Neural crest cell (in vitro differentiated cells): Measurements from ENCODE around the gene SPAG5. TPM values are rescaled to one million over a fixed set of nuclear protein-coding genes. Genes with fewer than 3 reads are reported as not detected.

Source experiments
- DNase-seq: peaks from one replicate; pipeline ENCODE4 v3.0.0; 2021; ENCODE audit warnings: low read depth, mixed read lengths, low spot score
- H3K27ac Mint-ChIP-seq: one replicate; pipeline ENCODE4 v1.8.0; 2021; ENCODE audit warnings: mild to moderate bottlenecking, mixed read lengths; ENCODE audit not compliant: unreplicated experiment
- H3K27me3 Mint-ChIP-seq: 2 replicates; pipeline ENCODE4 v1.8.0; 2021; ENCODE audit warnings: low read depth, mild to moderate bottlenecking, mixed read lengths
- H3K36me3 Mint-ChIP-seq: 2 replicates; pipeline ENCODE4 v1.8.0; 2021; ENCODE audit warnings: low read depth, mild to moderate bottlenecking, mixed read lengths
- H3K4me1 Mint-ChIP-seq: 2 replicates; pipeline ENCODE4 v1.8.0; 2021; ENCODE audit warnings: mixed read lengths
- H3K4me3 Mint-ChIP-seq: one replicate; pipeline ENCODE4 v1.8.0; 2021; ENCODE audit warnings: mild to moderate bottlenecking, mixed read lengths
- H3K9me3 Mint-ChIP-seq: 2 replicates; pipeline ENCODE4 v1.8.0; 2021; ENCODE audit warnings: mixed read lengths
- CTCF ChIP-seq: fragments of 200-600 bp; sonication (generic); conservative IDR thresholded peaks from 2 replicates; pipeline ENCODE4 v1.5.0; 2021; ENCODE audit warnings: antibody characterized with exemption, mild to moderate bottlenecking
- total RNA-seq: library from RNA; stranded (reverse); gene quantifications from 2 replicates; pipeline ENCODE4 v1.2.1, GENCODE V29; 2021

Gene SPAG5
- total RNA-seq, 1 donor from 2014 or later: 151 TPM

GRCh38 chr17:28573521-28573920, 25.3 kb downstream of the SPAG5 start:
- Mint-ChIP-seq H3K27ac (no peak overlapping the region), H3K9me3 (no peaks in the 10 kb centered on the region), H3K4me1 (peaks cover 38% of the 10 kb centered on the region), H3K27me3 (no peaks in the 10 kb centered on the region), H3K36me3 (peaks cover 6% of the 10 kb centered on the region), H3K4me3 (peak overlapping the region; percentile 95)
- no peak for DNase-seq
- TF ChIP-seq CTCF: no peak

- Mint-ChIP-seq H3K4me3 (peak overlapping the region; percentile 95), H3K9me3 (no peaks in the 10 kb centered on the region), H3K27ac (no peak overlapping the region), H3K27me3 (no peaks in the 10 kb centered on the region), H3K36me3 (peaks cover 9% of the 10 kb centered on the region), H3K4me1 (peaks cover 41% of the 10 kb centered on the region)
- no peak for DNase-seq
- TF ChIP-seq CTCF: no peak
Measured at GRCh38 chr17:28573040-28573380, 25.8 kb downstream of the SPAG5 start.

- Mint-ChIP-seq H3K27me3 (no peaks in the 10 kb centered on the region), H3K4me1 (peaks cover 44% of the 10 kb centered on the region), H3K4me3 (peak overlapping the region; percentile 95), H3K27ac (no peak overlapping the region), H3K36me3 (peaks cover 10% of the 10 kb centered on the region), H3K9me3 (no peaks in the 10 kb centered on the region)
- TF ChIP-seq CTCF: no peak
- DNase-seq: no peak
Measured at GRCh38 chr17:28572259-28573039, 26.4 kb downstream of the SPAG5 start.

- TF ChIP-seq CTCF: no peak
- no peaks in the 10 kb centered on the region for H3K27me3 Mint-ChIP-seq
Measured at GRCh38 chr17:28571361-28572122, 27.3 kb downstream of the SPAG5 start, which contains the start of gene PIGS. Gene PIGS (minus strand): TSS chr17:28571524. CDS start chr17:28571496, 28 bp downstream.

GRCh38 chr17:28570716-28571360, 28.0 kb downstream of the SPAG5 start:
- no peaks in the 10 kb centered on the region for H3K9me3 Mint-ChIP-seq
- no peaks in the 10 kb centered on the region for H3K27me3 Mint-ChIP-seq
- peaks cover 6% of the 10 kb centered on the region for H3K36me3 Mint-ChIP-seq
- H3K4me1 Mint-ChIP-seq: peaks cover 31% of the 10 kb centered on the region
- H3K4me3 Mint-ChIP-seq: peak overlapping the region; percentile 95
- H3K27ac Mint-ChIP-seq: peak overlapping the region; percentile 35
- peak; percentile 20 for DNase-seq
- TF ChIP-seq CTCF: no peak

More at GRCh38 chr17:28571361-28572122, 27.3 kb downstream of the SPAG5 start, which contains the start of gene PIGS:
- no peaks in the 10 kb centered on the region for H3K9me3 Mint-ChIP-seq
- peak within 1 kb of the TSS; percentile 95 for H3K4me3 Mint-ChIP-seq
- peaks cover 6% of the 10 kb centered on the region for H3K36me3 Mint-ChIP-seq
- DNase-seq: peak; percentile 91
- H3K27ac Mint-ChIP-seq: peak within 1 kb of the TSS; percentile 35
- peaks cover 38% of the 10 kb centered on the region for H3K4me1 Mint-ChIP-seq
